Measurements from ENCODE around the gene TTC16. TPM values are rescaled to one million over a fixed set of nuclear protein-coding genes. Genes with fewer than 3 reads are reported as not detected.

Gene TTC16
- total RNA-seq, 1 donor from 2014 or later, result not detected

- no peak for TF ChIP-seq CTCF (IDR thresholded peaks at IDR 0.05)
- H3K27me3 Mint-ChIP-seq (ENCODE audit: unreplicated experiment), result no peaks in the 10 kb centered on the region
- DNase-seq (ENCODE audit: extremely low spot score, unreplicated experiment), result no peak
- no peaks in the 10 kb centered on the region for H3K36me3 Mint-ChIP-seq (ENCODE audit: unreplicated experiment)
- no peaks in the 10 kb centered on the region for H3K9me3 Mint-ChIP-seq (ENCODE audit: unreplicated experiment)
- H3K27ac Mint-ChIP-seq (ENCODE audit: unreplicated experiment), result no peak overlapping the region
- H3K4me3 Mint-ChIP-seq (ENCODE audit: unreplicated experiment), result no peak overlapping the region
- no peaks in the 10 kb centered on the region for H3K4me1 Mint-ChIP-seq (ENCODE audit: unreplicated experiment)
These were observed 11.0 kb downstream of the TTC16 start for GRCh38 chr9:127726871-127727270.

- H3K4me3 Mint-ChIP-seq (ENCODE audit: unreplicated experiment), result no peak overlapping the region
- H3K27ac Mint-ChIP-seq (ENCODE audit: unreplicated experiment), result no peak overlapping the region
- H3K27me3 Mint-ChIP-seq (ENCODE audit: unreplicated experiment), result no peaks in the 10 kb centered on the region
- DNase-seq (ENCODE audit: extremely low spot score, unreplicated experiment), result no peak
- TF ChIP-seq CTCF (IDR thresholded peaks at IDR 0.05), result no peak
- no peaks in the 10 kb centered on the region for H3K36me3 Mint-ChIP-seq (ENCODE audit: unreplicated experiment)
- peaks cover 2% of the 10 kb centered on the region for H3K4me1 Mint-ChIP-seq (ENCODE audit: unreplicated experiment)
- H3K9me3 Mint-ChIP-seq (ENCODE audit: unreplicated experiment), result no peaks in the 10 kb centered on the region
These were observed 12.9 kb downstream of the TTC16 start for GRCh38 chr9:127728808-127729207.

GRCh38 chr9:127729522-127730256 is 13.8 kb downstream of the TTC16 start:
- peaks cover 8% of the 10 kb centered on the region for H3K4me1 Mint-ChIP-seq (ENCODE audit: unreplicated experiment)
- H3K36me3 Mint-ChIP-seq (ENCODE audit: unreplicated experiment), result no peaks in the 10 kb centered on the region
- no peaks in the 10 kb centered on the region for H3K9me3 Mint-ChIP-seq (ENCODE audit: unreplicated experiment)

GRCh38 chr9:127730262-127730661 is 14.4 kb downstream of the TTC16 start:
- H3K4me1 Mint-ChIP-seq (ENCODE audit: unreplicated experiment), result peaks cover 8% of the 10 kb centered on the region
- TF ChIP-seq CTCF (IDR thresholded peaks at IDR 0.05), result no peak

More at GRCh38 chr9:127729522-127730256, 13.8 kb downstream of the TTC16 start:
- DNase-seq (ENCODE audit: extremely low spot score, unreplicated experiment), result no peak
- Mint-ChIP-seq H3K27me3 (ENCODE audit: unreplicated experiment) (no peaks in the 10 kb centered on the region), H3K27ac (ENCODE audit: unreplicated experiment) (no peak overlapping the region), H3K4me3 (ENCODE audit: unreplicated experiment) (no peak overlapping the region)
- no peak for TF ChIP-seq CTCF (IDR thresholded peaks at IDR 0.05)

GRCh38 chr9:127730799-127731410 is 15.0 kb downstream of the TTC16 start:
- H3K27me3 Mint-ChIP-seq (ENCODE audit: unreplicated experiment), result no peaks in the 10 kb centered on the region
- no peak for TF ChIP-seq CTCF (IDR thresholded peaks at IDR 0.05)
- peaks cover 8% of the 10 kb centered on the region for H3K4me1 Mint-ChIP-seq (ENCODE audit: unreplicated experiment)
- H3K9me3 Mint-ChIP-seq (ENCODE audit: unreplicated experiment), result no peaks in the 10 kb centered on the region
- H3K36me3 Mint-ChIP-seq (ENCODE audit: unreplicated experiment), result no peaks in the 10 kb centered on the region
- no peak for DNase-seq (ENCODE audit: extremely low spot score, unreplicated experiment)
- no peak overlapping the region for H3K4me3 Mint-ChIP-seq (ENCODE audit: unreplicated experiment)
- H3K27ac Mint-ChIP-seq (ENCODE audit: unreplicated experiment), result no peak overlapping the region

More at GRCh38 chr9:127730262-127730661, 14.4 kb downstream of the TTC16 start:
- Mint-ChIP-seq H3K9me3 (ENCODE audit: unreplicated experiment) (no peaks in the 10 kb centered on the region), H3K27ac (ENCODE audit: unreplicated experiment) (no peak overlapping the region), H3K36me3 (ENCODE audit: unreplicated experiment) (no peaks in the 10 kb centered on the region), H3K27me3 (ENCODE audit: unreplicated experiment) (no peaks in the 10 kb centered on the region), H3K4me3 (ENCODE audit: unreplicated experiment) (no peak overlapping the region)
- DNase-seq (ENCODE audit: extremely low spot score, unreplicated experiment), result no peak

Data from osteocyte (in vitro differentiated cells).